B cell (primary cell): Measurements from ENCODE around the gene CTDSPL. TPM values are rescaled to one million over a fixed set of nuclear protein-coding genes. Genes with fewer than 3 reads are reported as not detected.

Experiments
- ATAC-seq: fragments of 200-7000 bp; cut with Tn5 transposase; one replicate; pipeline ENCODE4 v1.10.0; 2021; ENCODE audit warnings: low read depth, mild to moderate bottlenecking, moderate number of reproducible peaks, moderate library complexity
- CTCF ChIA-PET: fragments of 350-600 bp; sonication (Branson Sonifier 250); formaldehyde crosslinking; loops from one replicate; lab custom pipeline; 2021; ENCODE audit warnings: antibody characterized with exemption, inconsistent platforms; lab: Charles Lee
- POLR2A ChIA-PET: fragments of 350-600 bp; sonication (Branson Sonifier 250); formaldehyde crosslinking; loops from one replicate; lab custom pipeline; 2021; ENCODE audit warnings: antibody characterized with exemption; lab: Charles Lee
- DNase-seq: peaks from one replicate; pipeline ENCODE4 v3.0.0; 2013
- H2AFZ ChIP-seq: 2 replicates; pipeline ENCODE4 v1.6.1; 2012; ENCODE audit warnings: mild to moderate bottlenecking, low read depth, low read length; ENCODE audit not compliant: insufficient read depth, poor library complexity, severe bottlenecking
- H3K27ac ChIP-seq, 2 donors: 1 replicate in 1 of 2; 2 replicates in 1 of 2; pipeline ENCODE4 v1.5.1; 2012 to 2013; ENCODE audit warnings: low read length in 2 of 2, mild to moderate bottlenecking in 2 of 2, moderate library complexity in 1 of 2
- H3K27me3 ChIP-seq, 4 experiments: fragments of 200-600 bp in 1 of 4; sonication (generic) in 1 of 4; replicated peaks in 1 of 4; 1 replicate in 2 of 4; 2 replicates in 2 of 4; pipeline versions ENCODE4 v1.6.1 to v1.7.0; 2013 to 2016; ENCODE audit warnings: low read length in 3 of 4, mild to moderate bottlenecking in 2 of 4, mixed read lengths in 1 of 4, moderate library complexity in 1 of 4; ENCODE audit not compliant: insufficient read depth in 4 of 4, control insufficient read depth in 3 of 4; ENCODE audit errors: control extremely low read depth in 1 of 4
- H3K36me3 ChIP-seq, 2 experiments: replicated peaks in 1 of 2; 1 replicate in 1 of 2; 2 replicates in 1 of 2; pipeline versions ENCODE4 v1.6.1 to v1.7.1; 2013; ENCODE audit warnings: low read length in 1 of 2; ENCODE audit not compliant: insufficient read depth in 2 of 2, control insufficient read depth in 1 of 2; ENCODE audit errors: control extremely low read depth in 1 of 2, extremely low read depth in 1 of 2
- H3K4me1 ChIP-seq, 2 donors: fragments of 200-600 bp in 1 of 2; sonication (generic) in 1 of 2; 1 replicate in 1 of 2; 2 replicates in 1 of 2; pipeline versions ENCODE4 v1.5.1 to v1.6.1; 2013 to 2017; ENCODE audit warnings: low read length in 2 of 2; ENCODE audit not compliant: control insufficient read depth in 2 of 2, insufficient read depth in 2 of 2
- H3K4me2 ChIP-seq: replicated peaks from 2 replicates; pipeline ENCODE3; 2012; ENCODE audit warnings: mild to moderate bottlenecking, low read depth, low read length; ENCODE audit not compliant: poor library complexity, severe bottlenecking
- H3K4me3 ChIP-seq, 5 experiments: fragments of 200-600 bp in 1 of 5; sonication (generic) in 1 of 5; 1 replicate in 3 of 5; 2 replicates in 2 of 5; pipeline versions ENCODE4 v1.5.1 to v1.7.0; 2011 to 2016; ENCODE audit warnings: low read length in 4 of 5, mild to moderate bottlenecking in 4 of 5, low read depth in 2 of 5, control low read depth in 1 of 5, moderate library complexity in 1 of 5; ENCODE audit not compliant: insufficient read depth in 1 of 5; ENCODE audit errors: control extremely low read depth in 1 of 5, extremely low read depth in 1 of 5
- H3K79me2 ChIP-seq: fragments of 200-600 bp; sonication (generic); one replicate; pipeline ENCODE4 v1.6.0; 2016; ENCODE audit warnings: low read length; ENCODE audit not compliant: control insufficient read depth, insufficient read depth
- H3K9ac ChIP-seq: fragments of 200-600 bp; sonication (generic); 2 replicates; pipeline ENCODE4 v1.6.1; 2017; ENCODE audit warnings: mild to moderate bottlenecking, low read length, moderate library complexity
- H3K9me3 ChIP-seq, 3 donors: one replicate each; pipeline versions ENCODE4 v1.6.1 to v1.7.1; 2013; ENCODE audit warnings: low read length in 2 of 3; ENCODE audit not compliant: control insufficient read depth in 2 of 3, insufficient read depth in 1 of 3; ENCODE audit errors: control extremely low read depth in 1 of 3
- H4K20me1 ChIP-seq: 2 replicates; pipeline ENCODE4 v1.6.0; 2012; ENCODE audit warnings: mild to moderate bottlenecking, low read length; ENCODE audit not compliant: insufficient read depth, control insufficient read depth, poor library complexity, severe bottlenecking
- H3K27ac Mint-ChIP-seq: one replicate; pipeline ENCODE4 v1.8.0; 2021; ENCODE audit warnings: mixed read lengths
- H3K27me3 Mint-ChIP-seq: one replicate; pipeline ENCODE4 v1.8.0; 2021; ENCODE audit warnings: mixed read lengths
- H3K4me1 Mint-ChIP-seq: one replicate; pipeline ENCODE4 v1.8.0; 2021; ENCODE audit warnings: mixed read lengths
- H3K4me3 Mint-ChIP-seq: one replicate; pipeline ENCODE4 v1.8.0; 2021; ENCODE audit warnings: mixed read lengths
- H3K9me3 Mint-ChIP-seq: one replicate; pipeline ENCODE4 v1.8.0; 2022; ENCODE audit warnings: mixed read lengths; ENCODE audit not compliant: insufficient read depth
- EZH2 ChIP-seq: IDR thresholded peaks from 2 replicates; pipeline ENCODE4 v1.6.1; 2012; ENCODE audit warnings: borderline replicate concordance, low read depth, mild to moderate bottlenecking, moderate library complexity, low read length; ENCODE audit not compliant: insufficient read depth, poor library complexity, severe bottlenecking
- WGBS: methylation state at CpG from one replicate; pipeline ENCODE4 v1.1.5; 2013; ENCODE audit warnings: missing lambda C conversion rate; ENCODE audit not compliant: insufficient coverage; 5-methylcytosine and 5-hydroxymethylcytosine counted together
- intact Hi-C: fragments of 100-400 bp; cut with micrococcal nuclease; formaldehyde crosslinking; loops from one replicate; pipeline ENCODE4 v1.10.0; 2022
- polyA plus RNA-seq: library from polyadenylated mRNA; depleted of rRNA; stranded (reverse); fragments of >200 nt; gene quantifications from 2 replicates; pipeline ENCODE4 v1.2.3, GENCODE V29; 2012
- total RNA-seq, 2 donors: library from RNA; stranded (reverse); fragments of 120-200 nt in 1 of 2; gene quantifications; 1 replicate in 1 of 2; 2 replicates in 1 of 2; pipeline versions ENCODE4 v1.2.3 to v1.2.4, GENCODE V29; 2013 to 2022
- TF ChIP-seq, protein P1 (sequence below): fragments of 200-600 bp; IDR thresholded peaks from one replicate; pipeline ENCODE4 v1.8.0; 2022; ENCODE audit warnings: antibody characterized with exemption, mild to moderate bottlenecking

CTDSPL gene
- total and polyA plus RNA-seq, 2 donors (not counting 1 experiment from before 2014, with no cell fraction given): not detected

DNA sequence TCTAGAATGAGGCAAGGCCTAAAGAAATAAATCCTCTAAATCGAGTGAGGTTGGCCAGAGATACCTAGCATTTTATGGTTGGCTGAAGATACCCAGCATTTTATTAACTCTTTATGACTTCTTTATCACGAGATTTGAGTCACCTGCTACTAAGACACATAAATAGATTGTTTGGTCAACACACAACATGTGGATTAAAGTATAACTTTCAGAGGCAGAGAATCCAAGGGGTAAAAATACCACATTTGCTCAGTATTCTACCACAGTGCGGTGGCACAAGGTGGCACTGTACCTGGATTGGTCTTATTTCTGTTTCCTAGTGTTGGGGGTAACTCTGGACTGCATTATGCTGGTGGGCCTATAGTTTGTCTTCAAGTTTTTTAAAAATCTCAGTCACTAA, 102.0 kb downstream of the CTDSPL start:
- CTCF ChIA-PET: interaction anchor here (0.7 to 4.1 kb wide), 3 partner anchors 11 to 108 kb away, joined by 3 to 18 read pairs (median 4); no protein-coding TSS in a partner anchor
- no peaks in the 10 kb centered on the region for H3K36me3 ChIP-seq
- no peak for TF ChIP-seq EZH2
- TF ChIP-seq, protein P1, sequence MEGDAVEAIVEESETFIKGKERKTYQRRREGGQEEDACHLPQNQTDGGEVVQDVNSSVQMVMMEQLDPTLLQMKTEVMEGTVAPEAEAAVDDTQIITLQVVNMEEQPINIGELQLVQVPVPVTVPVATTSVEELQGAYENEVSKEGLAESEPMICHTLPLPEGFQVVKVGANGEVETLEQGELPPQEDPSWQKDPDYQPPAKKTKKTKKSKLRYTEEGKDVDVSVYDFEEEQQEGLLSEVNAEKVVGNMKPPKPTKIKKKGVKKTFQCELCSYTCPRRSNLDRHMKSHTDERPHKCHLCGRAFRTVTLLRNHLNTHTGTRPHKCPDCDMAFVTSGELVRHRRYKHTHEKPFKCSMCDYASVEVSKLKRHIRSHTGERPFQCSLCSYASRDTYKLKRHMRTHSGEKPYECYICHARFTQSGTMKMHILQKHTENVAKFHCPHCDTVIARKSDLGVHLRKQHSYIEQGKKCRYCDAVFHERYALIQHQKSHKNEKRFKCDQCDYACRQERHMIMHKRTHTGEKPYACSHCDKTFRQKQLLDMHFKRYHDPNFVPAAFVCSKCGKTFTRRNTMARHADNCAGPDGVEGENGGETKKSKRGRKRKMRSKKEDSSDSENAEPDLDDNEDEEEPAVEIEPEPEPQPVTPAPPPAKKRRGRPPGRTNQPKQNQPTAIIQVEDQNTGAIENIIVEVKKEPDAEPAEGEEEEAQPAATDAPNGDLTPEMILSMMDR: no peak
- POLR2A ChIA-PET: no interaction called here
- no peak overlapping the region for H3K27ac ChIP-seq
- no peak for ATAC-seq
- H4K20me1 ChIP-seq: no peaks in the 10 kb centered on the region
- H3K4me1 Mint-ChIP-seq: no peaks in the 10 kb centered on the region
- no peak overlapping the region for H3K4me2 ChIP-seq
- no peak overlapping the region for H3K4me3 Mint-ChIP-seq
- no peaks in the 10 kb centered on the region for H3K9me3 ChIP-seq
- no peak overlapping the region for H2AFZ ChIP-seq
- no peaks in the 10 kb centered on the region for H3K4me1 ChIP-seq
- intact Hi-C loops: loop anchor here (10.0 kb wide), 1 partner anchor 1239 kb away; no protein-coding TSS in a partner anchor
- H3K9me3 Mint-ChIP-seq: no peaks in the 10 kb centered on the region
- no peaks in the 10 kb centered on the region for H3K27me3 ChIP-seq
- no peak overlapping the region for H3K27ac Mint-ChIP-seq
- no peak overlapping the region for H3K4me3 ChIP-seq
- no peaks in the 10 kb centered on the region for H3K79me2 ChIP-seq
- no CpG with 5 or more reads among the region's 3 CpGs for WGBS
- H3K9ac ChIP-seq: no peak overlapping the region
- H3K27me3 Mint-ChIP-seq: peaks cover 7% of the 10 kb centered on the region
- DNase-seq: no peak

DNA sequence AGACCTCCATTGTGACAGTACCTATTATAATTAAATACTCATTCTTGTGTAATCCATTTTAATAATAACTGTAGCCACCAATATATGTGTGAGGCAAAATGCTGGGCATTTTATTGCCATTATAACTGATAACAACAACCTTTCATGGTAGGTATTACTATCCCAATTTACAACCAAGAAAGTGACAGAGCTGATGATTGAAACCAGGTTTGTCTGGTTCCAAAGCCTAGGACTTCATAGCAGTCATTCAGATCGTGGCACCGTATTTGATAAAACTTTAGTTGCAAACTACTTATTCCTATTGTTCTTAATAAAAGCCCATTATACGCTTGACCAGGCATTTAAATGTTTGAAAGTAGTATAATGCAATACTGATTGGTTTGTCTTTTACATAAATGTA, 102.5 kb downstream of the CTDSPL start:
- Histone ChIP-seq H3K27ac (no peak overlapping the region), H3K36me3 (no peaks in the 10 kb centered on the region), H3K27me3 (no peaks in the 10 kb centered on the region), H2AFZ (no peak overlapping the region), H4K20me1 (no peaks in the 10 kb centered on the region), H3K9me3 (no peaks in the 10 kb centered on the region), H3K4me1 (no peaks in the 10 kb centered on the region), H3K79me2 (no peaks in the 10 kb centered on the region), H3K9ac (no peak overlapping the region), H3K4me2 (no peak overlapping the region), H3K4me3 (no peak overlapping the region)
- CTCF ChIA-PET: interaction anchor here (1.0 to 4.1 kb wide), 2 partner anchors 8 to 10 kb away, joined by 5 to 18 read pairs; no protein-coding TSS in a partner anchor
- no peak overlapping the region for H3K27ac Mint-ChIP-seq
- WGBS: no CpG with 5 or more reads among the region's 3 CpGs
- DNase-seq (no peak), ATAC-seq (no peak)
- POLR2A ChIA-PET: no interaction called here
- H3K4me3 Mint-ChIP-seq: no peak overlapping the region
- peaks cover 8% of the 10 kb centered on the region for H3K27me3 Mint-ChIP-seq
- no peaks in the 10 kb centered on the region for H3K4me1 Mint-ChIP-seq
- H3K9me3 Mint-ChIP-seq: no peaks in the 10 kb centered on the region
- intact Hi-C loops: loop anchor here (10.0 kb wide), 1 partner anchor 1239 kb away; no protein-coding TSS in a partner anchor
- TF ChIP-seq, protein P1: no peak
- no peak for TF ChIP-seq EZH2
